Gastroesophageal sphincter (tissue), 4 donors: Measurements from ENCODE around the gene CD300E. TPM values are rescaled to one million over a fixed set of nuclear protein-coding genes. Genes with fewer than 3 reads are reported as not detected.

ENCODE experiments used
- ATAC-seq: fragments of 150-250 bp; one replicate; pipeline ENCODE4 v1.9.1; 2016; ENCODE audit warnings: mild to moderate bottlenecking, moderate library complexity
- H3K27ac ChIP-seq, 4 donors: fragments of 200-600 bp; sonication (generic) in 3 of 4; 1 replicate in 3 of 4; 2 replicates in 1 of 4; pipeline ENCODE4 v1.5.1; 2016 to 2019
- H3K27me3 ChIP-seq: fragments of 200-600 bp; sonication (generic); one replicate; pipeline ENCODE4 v1.5.1; 2019
- H3K36me3 ChIP-seq, 2 donors: fragments of 200-600 bp; sonication (generic); one replicate each; pipeline ENCODE4 v1.5.1; 2019; ENCODE audit warnings: control low read depth in 1 of 2
- H3K4me1 ChIP-seq, 3 donors: fragments of 200-600 bp; sonication (generic); 1 replicate in 2 of 3; 2 replicates in 1 of 3; pipeline ENCODE4 v1.5.1; 2016 to 2019; ENCODE audit warnings: control low read depth in 2 of 3
- H3K4me3 ChIP-seq, 2 donors: fragments of 200-600 bp; sonication (generic); one replicate each; pipeline ENCODE4 v1.5.1; 2019; ENCODE audit warnings: mild to moderate bottlenecking in 1 of 2, moderate library complexity in 1 of 2
- H3K9me3 ChIP-seq, 3 donors: fragments of 200-600 bp; sonication (generic); one replicate each; pipeline ENCODE4 v1.5.1; 2017 to 2019; ENCODE audit warnings: control low read depth in 2 of 3
- EP300 ChIP-seq: sonication (generic); formaldehyde crosslinking; IDR thresholded peaks from one replicate; pipeline ENCODE4 v1.6.1; 2017; ENCODE audit warnings: antibody characterized with exemption, mild to moderate bottlenecking
- POLR2A ChIP-seq, 2 donors: fragments of 450-650 bp; IDR thresholded peaks; one replicate each; pipeline ENCODE4 v1.6.1; 2017; ENCODE audit warnings: antibody characterized with exemption in 2 of 2, mild to moderate bottlenecking in 2 of 2, moderate library complexity in 1 of 2
- POLR2AphosphoS5 ChIP-seq: sonication (generic); formaldehyde crosslinking; IDR thresholded peaks from one replicate; pipeline ENCODE4 v1.6.1; 2017; ENCODE audit warnings: antibody characterized with exemption
- WGBS, 2 donors: methylation state at CpG; one replicate each; pipeline ENCODE4 v1.1.5; 2018; ENCODE audit warnings: low coverage in 1 of 2; 5-methylcytosine and 5-hydroxymethylcytosine counted together
- total RNA-seq, 4 donors: library from RNA; depleted of rRNA; stranded (reverse); fragments of >200 nt; gene quantifications; one replicate each; pipeline ENCODE4 v1.1.0, GENCODE V29; 2016
- TF ChIP-seq, protein P1 (sequence below), 4 experiments: fragments of 200-600 bp in 2 of 4; fragments of 450-650 bp in 2 of 4; sonication (generic) in 1 of 4; IDR thresholded peaks; one replicate each; pipeline ENCODE4 v1.5.1; 2017 to 2019; ENCODE audit warnings: antibody characterized with exemption in 4 of 4, mild to moderate bottlenecking in 2 of 4, moderate library complexity in 2 of 4

The CD300E gene
- total RNA-seq, 4 donors from 2014 or later, result 0.16 to 3.9 (median 0.41) TPM

DNA sequence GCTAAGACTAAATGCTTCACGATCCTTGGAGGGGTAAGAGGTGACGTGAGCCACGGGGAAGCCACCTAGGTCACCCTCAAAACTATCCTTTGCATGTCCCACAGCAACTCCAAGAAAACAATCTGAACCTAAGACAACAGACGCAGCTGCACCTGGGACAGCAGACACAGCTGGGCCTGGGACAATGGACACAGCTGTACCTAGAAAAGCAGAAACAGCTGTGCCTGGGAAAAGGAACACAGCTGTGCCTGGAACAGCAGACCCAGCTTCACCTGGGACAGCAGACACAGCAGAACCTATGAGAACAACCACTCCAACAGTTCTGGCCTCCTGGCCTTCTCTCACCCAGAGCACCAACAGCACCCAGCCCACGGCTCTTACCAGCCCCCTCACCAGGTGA, 19.8 kb downstream of the CD300E start:
- ATAC-seq, result no peak
- H3K4me3 ChIP-seq, result no peak overlapping the region
- no peaks in the 10 kb centered on the region for H3K36me3 ChIP-seq
- no peak overlapping the region for H3K27ac ChIP-seq
- H3K27me3 ChIP-seq, result peaks cover 8% of the 10 kb centered on the region
- peaks cover 0 to 14% (median 10%) of the 10 kb centered on the region in 3 donors for H3K4me1 ChIP-seq
- no peaks in the 10 kb centered on the region for H3K9me3 ChIP-seq
- 87 to 91% methylated on average over 3 to 4 of the region's 5 CpGs for WGBS, 2 donors
- TF ChIP-seq POLR2A (IDR thresholded peaks at IDR 0.05) (no peak), EP300 (no peak), POLR2AphosphoS5 (no peak)
- TF ChIP-seq, protein P1, sequence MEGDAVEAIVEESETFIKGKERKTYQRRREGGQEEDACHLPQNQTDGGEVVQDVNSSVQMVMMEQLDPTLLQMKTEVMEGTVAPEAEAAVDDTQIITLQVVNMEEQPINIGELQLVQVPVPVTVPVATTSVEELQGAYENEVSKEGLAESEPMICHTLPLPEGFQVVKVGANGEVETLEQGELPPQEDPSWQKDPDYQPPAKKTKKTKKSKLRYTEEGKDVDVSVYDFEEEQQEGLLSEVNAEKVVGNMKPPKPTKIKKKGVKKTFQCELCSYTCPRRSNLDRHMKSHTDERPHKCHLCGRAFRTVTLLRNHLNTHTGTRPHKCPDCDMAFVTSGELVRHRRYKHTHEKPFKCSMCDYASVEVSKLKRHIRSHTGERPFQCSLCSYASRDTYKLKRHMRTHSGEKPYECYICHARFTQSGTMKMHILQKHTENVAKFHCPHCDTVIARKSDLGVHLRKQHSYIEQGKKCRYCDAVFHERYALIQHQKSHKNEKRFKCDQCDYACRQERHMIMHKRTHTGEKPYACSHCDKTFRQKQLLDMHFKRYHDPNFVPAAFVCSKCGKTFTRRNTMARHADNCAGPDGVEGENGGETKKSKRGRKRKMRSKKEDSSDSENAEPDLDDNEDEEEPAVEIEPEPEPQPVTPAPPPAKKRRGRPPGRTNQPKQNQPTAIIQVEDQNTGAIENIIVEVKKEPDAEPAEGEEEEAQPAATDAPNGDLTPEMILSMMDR (IDR thresholded peaks at IDR 0.05), result no peak

DNA sequence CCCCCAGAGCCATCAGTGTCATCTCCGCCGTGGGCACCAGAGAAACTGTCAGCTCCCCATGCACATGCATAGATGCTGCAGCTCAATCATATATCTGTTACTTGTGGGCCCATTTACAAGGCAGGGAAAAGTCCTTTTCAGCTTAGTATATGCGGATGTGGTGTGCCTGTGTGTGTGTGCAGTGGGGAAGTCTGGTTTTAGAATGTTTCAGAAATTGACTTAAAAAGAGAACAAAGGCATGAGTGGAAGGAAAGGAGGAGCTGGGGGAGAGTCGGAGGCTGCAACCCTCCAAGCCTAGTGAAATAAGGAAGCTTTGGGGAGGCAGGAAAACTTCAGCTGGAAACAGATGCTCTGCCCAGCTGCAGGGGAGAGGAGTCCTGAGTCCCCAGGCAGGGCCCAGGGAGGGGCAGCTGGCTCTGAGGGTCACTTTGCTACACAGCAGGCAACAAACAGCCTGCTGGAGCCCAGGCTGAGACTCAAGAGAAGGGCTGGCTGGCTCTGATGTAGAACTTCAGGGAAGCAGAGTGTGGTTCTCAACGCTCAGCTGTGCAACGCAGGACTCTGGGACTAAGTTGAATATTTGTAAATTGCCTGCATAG, 20.4 kb downstream of the CD300E start:
- H3K27me3 ChIP-seq, result peaks cover 14% of the 10 kb centered on the region
- 58 to 71% methylated on average over 2 to 5 of the region's 6 CpGs for WGBS, 2 donors
- H3K4me3 ChIP-seq, result no peak overlapping the region
- ATAC-seq, result no peak
- H3K27ac ChIP-seq, result no peak overlapping the region
- H3K4me1 ChIP-seq, result peaks cover 0 to 14% (median 10%) of the 10 kb centered on the region in 3 donors
- TF ChIP-seq, protein P1 (IDR thresholded peaks at IDR 0.05), result no peak
- TF ChIP-seq POLR2A (IDR thresholded peaks at IDR 0.05) (no peak), POLR2AphosphoS5 (no peak), EP300 (no peak)
- no peaks in the 10 kb centered on the region for H3K36me3 ChIP-seq
- no peaks in the 10 kb centered on the region for H3K9me3 ChIP-seq

DNA sequence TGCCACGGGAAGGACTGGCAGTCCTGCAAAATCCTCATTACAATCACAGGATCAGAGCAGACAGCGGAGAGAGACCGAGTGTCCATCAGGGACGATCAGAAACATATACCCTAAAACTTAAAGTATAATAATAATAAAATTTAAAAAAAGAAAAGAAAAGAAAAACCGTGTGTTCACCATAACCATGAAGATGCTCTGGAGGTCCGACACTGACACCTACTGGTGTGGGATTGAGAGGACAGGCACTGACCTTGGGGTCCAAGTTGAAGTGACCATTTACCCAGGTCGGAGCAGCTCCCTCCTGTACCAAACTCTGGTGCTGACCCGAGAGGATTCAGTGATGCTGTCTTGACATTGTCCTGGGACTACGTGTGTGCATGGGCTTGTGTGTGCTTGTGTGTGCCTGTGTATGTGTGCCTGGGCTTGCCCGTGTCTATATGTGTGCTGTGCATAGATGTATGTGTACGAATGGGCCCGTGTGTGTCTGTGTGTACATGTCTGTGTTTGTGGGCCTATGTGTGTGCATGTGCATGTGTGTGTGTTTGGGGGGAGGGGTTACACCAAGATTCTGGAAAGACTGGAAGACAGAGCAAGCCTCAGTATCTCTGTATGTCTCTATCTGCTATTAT, 21.5 kb downstream of the CD300E start:
- H3K9me3 ChIP-seq, result no peaks in the 10 kb centered on the region
- 27 to 32% methylated on average over 4 to 8 of the region's 12 CpGs for WGBS, 2 donors
- ATAC-seq, result no peak
- TF ChIP-seq POLR2A (IDR thresholded peaks at IDR 0.05), result no peak
- TF ChIP-seq EP300, result no peak
- TF ChIP-seq, protein P1 (IDR thresholded peaks at IDR 0.05), result peak in 2 of 4 experiments; percentile 12 to 41
- no peak overlapping the region for H3K27ac ChIP-seq
- H3K36me3 ChIP-seq, result no peaks in the 10 kb centered on the region
- peaks cover 0 to 14% (median 10%) of the 10 kb centered on the region in 3 donors for H3K4me1 ChIP-seq
- no peak overlapping the region for H3K4me3 ChIP-seq
- peaks cover 23% of the 10 kb centered on the region for H3K27me3 ChIP-seq

DNA sequence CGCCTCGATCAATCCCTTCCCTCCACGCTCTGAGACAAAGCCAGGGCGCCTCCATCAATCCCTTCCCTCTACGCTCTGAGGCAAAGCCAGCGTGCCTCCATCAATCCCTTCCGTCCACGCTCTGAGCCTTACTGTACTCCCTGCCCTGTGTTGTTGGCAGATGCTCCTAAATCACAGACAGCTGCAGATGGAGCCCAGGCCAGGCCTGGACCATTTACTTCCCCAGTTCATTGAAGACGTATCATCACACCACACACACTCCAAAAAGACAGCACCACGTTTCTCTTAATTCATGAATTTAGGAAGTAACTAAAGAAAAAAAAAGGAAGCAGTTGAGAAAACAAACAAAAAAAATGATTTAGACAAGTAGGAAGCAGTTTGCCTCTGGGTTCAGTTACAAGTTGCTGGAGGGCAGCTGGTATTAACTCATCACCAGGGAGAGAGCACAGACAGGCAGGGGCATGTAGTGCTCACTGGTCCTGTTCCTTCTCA, 24.0 kb downstream of the CD300E start:
- Histone ChIP-seq H3K4me3 (no peak overlapping the region), H3K27me3 (peaks cover 36% of the 10 kb centered on the region), H3K27ac (no peak overlapping the region), H3K9me3 (no peaks in the 10 kb centered on the region), H3K36me3 (no peaks in the 10 kb centered on the region), H3K4me1 (no peaks in the 10 kb centered on the region)
- WGBS, 2 donors, result 37 to 61% methylated on average over 6 to 9 of the region's 10 CpGs
- ATAC-seq, result no peak
- TF ChIP-seq POLR2AphosphoS5, result no peak
- no peak for TF ChIP-seq POLR2A (IDR thresholded peaks at IDR 0.05)
- TF ChIP-seq, protein P1 (IDR thresholded peaks at IDR 0.05), result no peak
- no peak for TF ChIP-seq EP300

DNA sequence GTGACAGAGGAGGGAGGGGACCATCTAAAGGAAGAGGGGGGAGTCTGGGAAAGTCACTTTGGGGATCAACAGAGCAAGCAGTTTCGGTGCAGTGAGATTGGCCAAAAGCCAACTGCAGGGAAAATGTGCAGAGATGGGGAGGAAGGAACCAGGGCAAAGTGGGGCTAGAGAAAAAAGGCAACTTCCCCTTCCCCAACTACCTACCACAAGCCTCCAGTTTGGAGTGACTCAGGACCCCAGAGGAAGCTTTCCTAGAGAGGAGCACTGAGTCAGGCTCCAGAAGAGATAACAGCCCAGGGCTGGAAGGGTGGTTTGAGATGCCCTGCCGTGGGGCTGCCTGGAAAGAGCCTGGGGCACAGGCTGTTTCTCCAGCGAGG, 24.5 kb downstream of the CD300E start:
- no peak overlapping the region for H3K27ac ChIP-seq
- no peaks in the 10 kb centered on the region for H3K36me3 ChIP-seq
- ATAC-seq, result no peak
- TF ChIP-seq POLR2AphosphoS5 (no peak), EP300 (no peak), POLR2A (IDR thresholded peaks at IDR 0.05) (no peak)
- TF ChIP-seq, protein P1 (IDR thresholded peaks at IDR 0.05), result no peak
- no peaks in the 10 kb centered on the region for H3K4me1 ChIP-seq
- no peaks in the 10 kb centered on the region for H3K9me3 ChIP-seq
- WGBS, 2 donors, result 0 to 11% methylated on average over 1 to 2 of the region's 3 CpGs
- peaks cover 39% of the 10 kb centered on the region for H3K27me3 ChIP-seq
- H3K4me3 ChIP-seq, result no peak overlapping the region
